ENCODE measurements around the gene UNC50.
"Not testable (repeated sequence)": the region's sequence is repeated elsewhere in the genome, so short reads cannot be mapped to it uniquely, and the experiment has no call there.

UNC50 gene

DNA sequence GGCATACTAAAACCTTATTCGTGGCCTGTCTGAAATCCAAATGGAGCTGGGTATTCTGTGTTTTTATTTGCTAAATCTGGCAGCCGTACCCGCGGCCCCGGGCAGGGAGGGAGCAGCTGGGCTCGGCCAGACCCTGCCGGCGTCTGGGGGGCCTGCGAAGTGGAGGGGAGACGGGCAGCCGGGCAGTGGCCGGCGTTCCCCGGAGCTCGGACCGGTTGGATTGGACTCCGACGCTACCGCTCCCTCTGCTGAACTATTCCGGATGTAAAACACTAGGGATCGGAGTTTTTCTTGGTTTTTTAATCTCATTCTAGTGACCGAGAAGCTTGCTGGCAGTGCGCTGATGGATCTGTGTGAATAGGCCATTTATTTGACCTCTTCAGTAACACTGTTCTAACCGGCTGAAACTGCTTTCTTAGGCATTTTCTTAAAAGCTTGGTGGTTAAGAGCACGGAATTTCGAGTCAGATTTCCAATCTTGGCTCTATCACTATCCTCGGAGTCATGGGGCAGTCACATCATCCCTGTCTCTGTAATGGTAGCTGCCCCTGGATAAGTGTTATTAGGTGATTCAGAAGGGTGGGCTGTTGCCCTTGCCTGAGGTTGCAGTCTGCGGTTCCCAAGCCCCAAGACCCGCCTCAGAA, 694 bp downstream of the UNC50 start:
- peak; percentile 47 for DNase-seq (ENCODE audit: low read depth)

DNA sequence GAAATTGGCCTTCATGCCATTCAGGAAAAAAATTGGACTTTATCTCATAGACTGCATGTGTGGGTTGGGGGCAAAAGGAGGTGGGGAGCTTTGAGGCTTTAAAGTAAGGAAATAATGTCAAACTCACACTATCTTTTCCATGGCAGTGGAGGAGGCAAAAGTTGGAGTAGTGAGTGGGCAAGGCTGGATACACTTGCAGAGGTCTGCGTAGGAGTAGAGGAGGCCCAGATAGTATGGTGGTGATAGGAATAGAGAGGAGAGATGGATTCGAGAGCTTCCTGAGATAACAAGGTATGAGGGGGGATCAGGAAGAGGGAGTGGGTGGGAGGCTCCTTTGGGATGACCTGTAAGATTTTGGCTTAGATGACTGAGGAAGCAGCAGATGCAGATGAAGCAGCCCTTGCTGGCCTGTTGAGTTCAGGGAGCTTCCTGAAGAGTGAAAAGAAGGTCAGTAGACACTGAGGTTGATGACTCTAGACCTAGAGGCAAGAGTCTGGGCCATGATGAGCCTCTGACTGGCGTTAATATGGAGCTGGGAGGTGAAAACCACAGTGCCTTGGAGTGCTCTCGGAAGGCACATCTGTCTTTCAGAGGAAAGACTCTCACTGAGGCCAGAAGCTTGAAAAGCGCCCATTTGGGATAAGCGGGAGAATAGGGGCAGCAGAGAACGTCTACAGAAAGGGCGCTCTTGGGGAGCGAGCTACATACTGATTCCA, 5.8 kb downstream of the UNC50 start:
- DNase-seq (ENCODE audit: low read depth) = no peak

- DNase-seq (ENCODE audit: low read depth) = no peak
Observed at GRCh38 chr2:98615481-98615880, 7.1 kb downstream of the UNC50 start.

DNA sequence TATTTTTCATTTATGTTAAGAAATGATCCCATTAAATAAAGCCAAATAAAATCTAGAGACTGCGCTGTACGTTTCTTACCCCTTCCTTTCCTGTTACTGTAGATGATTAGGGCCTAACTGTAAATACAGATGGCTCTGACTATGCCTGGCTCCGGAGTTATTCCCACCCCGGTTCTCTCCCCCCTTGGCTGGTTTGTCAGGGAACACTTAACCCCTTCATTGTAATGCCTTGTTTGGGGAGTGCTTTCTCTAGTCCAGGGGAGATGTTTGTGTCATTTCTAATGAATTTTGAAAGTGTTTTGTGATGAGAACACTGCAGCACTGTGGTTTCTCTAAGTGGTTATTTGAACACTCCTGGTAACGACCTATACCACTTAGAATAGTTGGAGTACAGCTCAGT, 8.8 kb downstream of the UNC50 start:
- no peak for DNase-seq (ENCODE audit: low read depth)

DNA sequence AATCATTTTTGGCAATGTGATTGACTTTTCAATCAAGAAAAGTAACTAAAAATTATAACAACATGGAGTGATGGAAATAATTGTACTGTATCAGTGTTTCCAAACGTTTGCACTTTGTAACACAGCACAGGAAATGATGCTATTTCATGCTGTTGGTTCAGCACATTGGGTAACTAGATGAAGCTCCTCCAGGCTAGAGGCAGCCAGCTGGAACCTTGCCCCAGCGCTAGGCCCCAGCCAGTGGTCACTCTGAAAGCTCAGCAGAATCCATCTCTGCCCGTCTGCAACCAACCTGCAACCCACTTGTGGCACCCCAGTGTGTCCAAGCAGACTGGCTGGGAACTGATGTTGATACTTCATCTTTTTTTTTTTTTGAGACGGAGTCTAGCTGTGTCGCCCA, 15.3 kb downstream of the UNC50 start:
- DNase-seq (ENCODE audit: low read depth) = peak; percentile 24

DNA sequence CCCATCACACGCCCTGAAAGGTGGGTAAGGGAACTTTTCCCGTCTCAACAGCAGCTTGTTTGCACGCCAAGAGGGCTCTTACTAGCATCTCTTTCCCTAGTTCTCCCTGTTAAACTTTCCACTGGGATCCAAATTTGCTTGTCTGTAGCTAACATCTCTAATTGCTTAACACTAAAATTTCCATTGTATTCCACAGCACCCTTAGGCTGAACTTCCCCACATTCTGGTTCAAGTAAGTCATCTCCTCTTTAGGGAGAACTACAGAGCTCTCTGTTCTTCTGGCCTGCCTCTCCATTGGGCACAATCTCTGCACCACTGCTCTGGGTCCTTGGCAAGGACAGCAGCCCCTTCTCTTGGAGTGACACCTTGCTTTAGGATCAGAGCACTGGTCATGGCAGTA, 24.0 kb downstream of the UNC50 start:
- no peak for DNase-seq (ENCODE audit: low read depth)

DNA sequence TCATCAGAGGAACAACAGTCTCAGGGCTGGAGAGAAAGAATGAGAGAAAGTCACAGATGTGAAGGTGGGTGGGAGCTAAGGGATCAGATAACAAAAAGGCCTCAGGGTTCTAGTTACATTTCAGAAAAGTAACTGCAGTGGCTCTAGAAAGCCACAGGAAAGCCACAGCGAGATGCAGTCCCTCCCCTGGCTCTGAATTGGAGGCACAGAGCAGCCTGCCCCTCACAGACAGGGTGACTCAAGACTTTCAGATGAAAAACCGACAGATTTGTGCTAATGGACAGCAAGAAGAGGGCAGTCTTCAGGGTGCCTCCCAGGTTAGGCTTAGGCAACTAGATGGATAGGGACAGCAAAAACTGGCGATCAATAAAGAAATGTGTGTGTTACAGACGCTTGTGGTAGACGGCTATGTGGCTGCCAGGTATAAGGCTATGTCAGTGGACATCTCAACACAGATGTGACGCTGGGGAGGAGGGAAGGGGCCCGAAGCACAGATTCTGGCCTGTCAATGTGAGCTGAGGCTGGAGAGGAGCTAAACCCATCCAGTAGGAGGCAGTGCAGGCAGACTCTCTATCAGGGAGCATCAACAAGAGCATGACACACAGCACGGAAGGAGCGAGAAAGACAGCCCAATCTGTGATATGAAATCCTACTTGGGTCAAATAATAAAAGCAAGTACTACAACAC, 26.2 kb downstream of the UNC50 start:
- DNase-seq (ENCODE audit: low read depth) = peak; percentile 15

DNA sequence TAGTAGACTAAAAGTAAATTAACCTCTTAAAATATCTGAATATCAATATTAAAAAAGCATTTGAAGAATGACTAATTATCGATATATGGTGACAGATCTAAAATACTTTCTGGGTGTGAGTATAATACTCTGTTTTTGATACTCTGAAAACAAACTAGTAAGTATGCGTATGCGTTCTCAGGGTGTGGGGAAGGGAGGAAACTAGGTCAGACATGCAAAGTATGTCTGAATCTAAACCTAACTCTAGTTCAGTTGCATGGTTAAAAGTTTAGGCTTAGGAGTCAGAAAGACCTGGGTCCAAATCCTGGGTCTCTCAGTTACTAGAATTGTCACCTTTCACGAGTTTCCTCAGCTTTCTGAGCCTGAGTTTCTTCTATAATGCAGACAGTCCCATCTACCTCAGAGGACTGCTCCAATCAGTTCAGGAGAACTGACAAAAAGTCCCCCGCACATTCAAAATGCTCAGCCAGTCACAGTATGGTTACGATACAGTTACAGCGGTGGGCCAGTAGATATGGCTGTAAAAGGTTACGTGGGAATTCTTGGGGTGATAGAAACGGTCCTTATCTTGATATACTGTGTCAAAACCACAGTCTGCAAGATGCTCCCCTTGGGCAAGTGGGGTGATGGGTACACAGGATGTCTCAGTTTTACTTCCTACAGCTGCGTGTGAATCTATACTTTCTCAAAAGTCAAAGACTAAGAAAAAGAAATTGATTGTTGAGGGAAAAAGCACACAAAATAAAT, 29.2 kb downstream of the UNC50 start:
- no peak for DNase-seq (ENCODE audit: low read depth)

DNA sequence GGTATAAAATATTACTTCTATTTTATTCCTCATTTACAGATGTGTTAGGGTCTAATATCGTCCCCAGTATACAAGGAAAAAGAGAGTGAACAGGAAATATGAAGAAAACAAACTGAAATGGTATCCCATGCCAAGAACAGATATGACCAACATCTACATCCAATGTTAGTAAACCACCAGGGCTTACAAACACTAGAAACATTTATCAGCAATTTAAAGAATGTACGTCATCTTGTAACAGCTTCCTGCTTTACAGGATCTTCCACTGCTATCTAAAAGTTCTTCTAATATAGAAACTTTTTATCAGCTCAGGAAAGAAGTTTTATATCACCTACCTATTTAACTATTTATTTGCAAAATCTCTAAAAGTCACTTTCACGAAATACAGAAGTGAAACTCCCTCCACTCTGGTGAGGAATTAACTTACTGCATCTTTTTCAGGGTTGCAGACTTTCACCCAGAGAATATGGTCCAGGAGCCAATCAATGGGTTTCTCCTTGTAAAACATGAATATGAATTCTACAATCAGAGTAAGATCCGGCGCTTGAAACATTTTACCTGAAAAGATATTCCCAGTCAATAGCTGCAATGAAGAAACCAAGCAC, 35.2 kb downstream of the UNC50 start:
- peak; percentile 24 for DNase-seq (ENCODE audit: low read depth)

GRCh38 chr2:98647636-98648035, 39.2 kb downstream of the UNC50 start:
- DNase-seq (ENCODE audit: low read depth) = no peak

DNA sequence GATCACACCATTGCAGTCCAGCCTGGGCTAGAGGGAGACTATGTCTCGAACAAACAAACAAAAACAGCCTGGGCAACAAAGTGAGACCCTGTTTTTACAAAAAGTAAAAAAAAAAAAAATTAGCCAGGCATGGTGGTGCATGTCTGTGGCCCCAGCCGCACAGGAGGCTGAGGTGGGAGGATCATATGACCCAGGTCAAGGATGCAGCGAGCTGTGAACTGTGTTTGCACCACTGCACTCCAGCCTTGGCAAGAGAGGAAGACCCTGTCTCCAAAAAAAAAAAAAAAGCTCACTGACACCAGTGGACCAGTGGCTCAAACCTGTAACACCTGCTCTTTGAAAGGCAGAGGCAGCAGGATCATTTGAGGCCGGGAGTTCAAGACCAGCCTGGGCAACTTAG, 40.1 kb downstream of the UNC50 start:
- no peak for DNase-seq (ENCODE audit: low read depth)

GRCh38 chr2:98649135-98649991, 41.0 kb downstream of the UNC50 start:
- peak; percentile 66 for DNase-seq (ENCODE audit: low read depth)

DNA sequence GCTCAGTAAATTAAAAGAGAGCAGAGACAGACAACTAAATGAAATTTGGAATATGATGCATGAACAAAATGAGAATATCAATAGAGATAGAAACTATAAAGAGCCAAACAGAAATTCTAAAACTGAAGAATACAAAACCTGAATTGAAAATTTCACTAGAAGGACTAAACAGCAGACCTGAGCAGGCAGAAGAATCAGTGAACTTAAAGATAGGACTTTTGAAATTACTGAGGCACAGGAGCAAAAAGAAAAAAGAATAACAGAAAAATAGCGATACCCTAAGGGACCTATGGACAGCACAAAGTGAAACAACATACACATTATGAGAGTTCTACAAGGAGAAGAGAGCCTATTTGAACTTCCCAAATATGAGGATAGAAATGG, 41.6 kb downstream of the UNC50 start:
- DNase-seq (ENCODE audit: low read depth) = no peak

- DNase-seq (ENCODE audit: low read depth) = no peak
Observed at GRCh38 chr2:98650998-98651397, 42.6 kb downstream of the UNC50 start.

GRCh38 chr2:98654699-98655495, 46.5 kb downstream of the UNC50 start:
- no peak for DNase-seq (ENCODE audit: low read depth)

- DNase-seq (ENCODE audit: low read depth) = no peak
Observed at GRCh38 chr2:98656800-98657199, 48.4 kb downstream of the UNC50 start.

DNA sequence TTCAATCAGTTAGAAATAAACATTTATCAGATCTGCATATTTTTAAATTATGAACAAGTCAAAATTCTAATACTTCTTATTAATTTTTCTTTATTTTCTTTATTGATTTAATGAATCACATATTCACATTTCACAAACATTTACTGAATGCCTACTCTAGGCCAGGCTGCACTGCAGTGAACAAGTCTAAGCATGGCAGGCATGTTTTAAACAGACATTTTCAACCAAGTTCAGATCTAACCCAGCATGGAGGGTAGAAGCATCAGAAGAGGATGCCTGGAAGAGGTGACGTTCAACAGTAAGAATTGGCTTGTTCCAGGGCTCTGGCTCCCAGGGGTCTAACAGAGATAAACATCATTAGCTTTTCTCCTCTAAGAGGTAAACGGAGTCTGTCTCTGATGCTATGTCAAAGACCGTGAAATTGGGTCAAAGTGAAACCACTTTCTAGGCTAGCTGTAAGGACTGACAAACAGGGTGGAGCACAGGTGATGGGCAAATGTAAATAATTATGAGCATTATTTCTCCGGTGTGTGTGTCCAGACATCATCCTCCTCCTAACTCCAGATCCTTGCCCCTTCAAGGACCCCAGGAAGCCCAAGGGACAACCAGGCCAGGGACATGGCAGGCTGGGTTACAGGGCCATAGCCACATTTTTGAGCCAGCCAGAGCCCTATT, 50.6 kb downstream of the UNC50 start:
- no peak for DNase-seq (ENCODE audit: low read depth)

- not testable (repeated sequence) for DNase-seq (ENCODE audit: low read depth)
Observed at GRCh38 chr2:98659491-98659840, 51.1 kb downstream of the UNC50 start.

- DNase-seq (ENCODE audit: low read depth) = no peak
Observed at GRCh38 chr2:98663511-98664090, 55.2 kb downstream of the UNC50 start.

- DNase-seq (ENCODE audit: low read depth) = peak; percentile 16
Observed at GRCh38 chr2:98664323-98664722, 55.9 kb downstream of the UNC50 start.

All from amniotic epithelial cell (primary cell).